A549 (cell line): ENCODE results near the gene ACOXL. TPM values are rescaled to one million over a fixed set of nuclear protein-coding genes. Genes with fewer than 3 reads are reported as not detected.

Source experiments
- ATAC-seq, 2 experiments: fragments of 200-7000 bp in 1 of 2; fragments of >200 bp in 1 of 2; cut with Nextera tagmentation in 1 of 2; cut with Tn5 transposase in 1 of 2; 3 replicates each; pipeline versions ENCODE4 v1.8.0 to v1.9.1; 2018 to 2020; ENCODE audit warnings: mild to moderate bottlenecking in 1 of 2, moderate library complexity in 1 of 2
- CTCF ChIA-PET: fragments of 300-600 bp; sonication (Branson Sonifier 250); formaldehyde crosslinking; extraction: SDS; loops from one replicate; lab custom pipeline; 2021; ENCODE audit warnings: antibody characterized with exemption, inconsistent platforms; lab: Yijun Ruan, JAX
- POLR2A ChIA-PET: fragments of 350-600 bp; formaldehyde crosslinking; extraction: SDS; loops from one replicate; lab custom pipeline; 2021; ENCODE audit warnings: antibody characterized with exemption, inconsistent platforms; lab: Yijun Ruan, JAX
- DNase-seq, 2 experiments: peaks; one replicate each; pipeline versions ENCODE4 v3.0.0 to v3.0.0-alpha.2; 2011 to 2016; ENCODE audit warnings: low read depth in 1 of 2, low spot score in 1 of 2
- FAIRE-seq: peaks from 2 replicates; lab custom pipeline; 2011; peaks lifted over from hg19 to GRCh38; lab: Jason Lieb, UNC
- H3K27ac ChIP-seq, 2 experiments: fragments of >200 bp; sonication (Bioruptor Twin); formaldehyde crosslinking; 3 replicates each; pipeline ENCODE4 v1.5.1; 2016 to 2017
- H3K4me1 ChIP-seq: fragments of >200 bp; sonication (Bioruptor Twin); formaldehyde crosslinking; 3 replicates; pipeline ENCODE4 v1.6.1; 2016
- H3K4me2 ChIP-seq: fragments of >200 bp; sonication (Bioruptor Twin); formaldehyde crosslinking; 3 replicates; pipeline ENCODE4 v1.6.1; 2016
- H3K4me3 ChIP-seq: fragments of >200 bp; sonication (Bioruptor Twin); formaldehyde crosslinking; 3 replicates; pipeline ENCODE4 v1.5.1; 2016
- H3K9me3 ChIP-seq: fragments of >200 bp; sonication (Bioruptor Twin); formaldehyde crosslinking; 3 replicates; pipeline ENCODE4 v1.6.1; 2016
- BCL3 ChIP-seq: fragments of >200 bp; sonication (Bioruptor Twin); formaldehyde crosslinking; IDR thresholded peaks from 3 replicates; pipeline ENCODE4 v1.6.1; 2016
- CBX2 ChIP-seq: fragments of 200-600 bp; sonication (generic); IDR thresholded peaks from 2 replicates; pipeline ENCODE4 v1.6.1; 2016; ENCODE audit warnings: low read depth, mild to moderate bottlenecking, borderline replicate concordance
- CBX8 ChIP-seq: fragments of 200-600 bp; sonication (generic); IDR thresholded peaks from 2 replicates; pipeline ENCODE4 v1.6.1; 2016
- EHF ChIP-seq: fragments of 250-450 bp; sonication (Bioruptor Pico); IDR thresholded peaks from 2 replicates; pipeline ENCODE4 v1.5.0; 2020; ENCODE audit warnings: mild to moderate bottlenecking
- EHMT2 ChIP-seq: fragments of 200-600 bp; sonication (generic); IDR thresholded peaks from 2 replicates; pipeline ENCODE4 v1.6.1; 2016; ENCODE audit warnings: antibody characterized with exemption, low read depth, mild to moderate bottlenecking, moderate library complexity
- ELK1 ChIP-seq: fragments of 150-350 bp; IDR thresholded peaks from 2 replicates; pipeline ENCODE4 v1.6.1; 2014; ENCODE audit warnings: low read depth, mild to moderate bottlenecking, low read length
- EP300 ChIP-seq, 2 experiments: fragments of >200 bp; sonication (Bioruptor Twin); formaldehyde crosslinking; IDR thresholded peaks; 2 replicates in 1 of 2; 3 replicates in 1 of 2; pipeline ENCODE4 v1.6.1; 2016 to 2017
- ESRRA ChIP-seq: fragments of 150-350 bp; IDR thresholded peaks from 2 replicates; pipeline ENCODE4 v1.6.1; 2014; ENCODE audit warnings: mild to moderate bottlenecking, low read length, borderline replicate concordance
- FOSB ChIP-seq: fragments of 250-450 bp; sonication (Bioruptor Pico); IDR thresholded peaks from 2 replicates; pipeline ENCODE4 v1.5.0; 2020; ENCODE audit warnings: mild to moderate bottlenecking, moderate library complexity
- FOXS1 ChIP-seq: fragments of 250-450 bp; sonication (Bioruptor Pico); IDR thresholded peaks from 2 replicates; pipeline ENCODE4 v1.5.0; 2020; ENCODE audit warnings: mild to moderate bottlenecking, moderate library complexity
- GATA3 ChIP-seq: IDR thresholded peaks from 2 replicates; pipeline ENCODE4 v1.6.1; 2012; ENCODE audit warnings: borderline replicate concordance
- HES2 ChIP-seq: fragments of >200 bp; sonication (Bioruptor Twin); formaldehyde crosslinking; IDR thresholded peaks from 2 replicates; pipeline ENCODE4 v1.6.1; 2016
- HOXA7 ChIP-seq: fragments of 250-450 bp; sonication (Bioruptor Pico); IDR thresholded peaks from 2 replicates; pipeline ENCODE4 v1.5.0; 2020; ENCODE audit warnings: mild to moderate bottlenecking, moderate library complexity
- HOXB13 ChIP-seq: fragments of 250-450 bp; sonication (Bioruptor Pico); IDR thresholded peaks from 2 replicates; pipeline ENCODE4 v1.5.0; 2020; ENCODE audit warnings: low read depth, mild to moderate bottlenecking, moderate library complexity
- HOXB5 ChIP-seq: fragments of 250-450 bp; sonication (Bioruptor Pico); IDR thresholded peaks from 2 replicates; pipeline ENCODE4 v1.5.0; 2020; ENCODE audit warnings: mild to moderate bottlenecking, moderate library complexity
- MAX ChIP-seq: IDR thresholded peaks from 2 replicates; pipeline ENCODE4 v1.6.1; 2012
- MAZ ChIP-seq: fragments of 150-350 bp; IDR thresholded peaks from 2 replicates; pipeline ENCODE4 v1.6.1; 2014; ENCODE audit warnings: antibody characterized with exemption, low read depth, low read length, borderline replicate concordance
- MYC ChIP-seq: IDR thresholded peaks from 2 replicates; pipeline ENCODE4 v1.6.1; 2012; ENCODE audit warnings: mild to moderate bottlenecking, inconsistent platforms, low read length, improper control_type of control experiment, borderline replicate concordance
- NFE2L2 ChIP-seq: fragments of 150-350 bp; conservative IDR thresholded peaks from 2 replicates; pipeline ENCODE4 v1.6.1; 2014; ENCODE audit warnings: low read length
- PBX3 ChIP-seq: IDR thresholded peaks from 2 replicates; pipeline ENCODE4 v1.6.1; 2012
- PHF8 ChIP-seq: fragments of 200-600 bp; sonication (generic); IDR thresholded peaks from 2 replicates; pipeline ENCODE4 v1.6.1; 2016; ENCODE audit warnings: low read depth, mild to moderate bottlenecking, antibody characterized with exemption, moderate library complexity, borderline replicate concordance
- RAD21 ChIP-seq, 2 experiments: fragments of >200 bp in 1 of 2; sonication (Bioruptor Twin) in 1 of 2; formaldehyde crosslinking in 1 of 2; IDR thresholded peaks in 1 of 2; conservative IDR thresholded peaks in 1 of 2; 2 replicates in 1 of 2; 3 replicates in 1 of 2; pipeline ENCODE4 v1.6.1; 2012 to 2018; ENCODE audit warnings: inconsistent platforms in 1 of 2
- RFX5 ChIP-seq: fragments of 450-650 bp; IDR thresholded peaks from 2 replicates; pipeline ENCODE4 v1.7.1; 2014; ENCODE audit warnings: antibody characterized with exemption, mild to moderate bottlenecking, moderate library complexity
- SMC3 ChIP-seq: fragments of >200 bp; sonication (Bioruptor Twin); formaldehyde crosslinking; IDR thresholded peaks from 3 replicates; pipeline ENCODE4 v1.6.1; 2018; ENCODE audit warnings: inconsistent platforms
- USF2 ChIP-seq: fragments of 450-650 bp; IDR thresholded peaks from 2 replicates; pipeline ENCODE4 v1.6.1; 2014; ENCODE audit warnings: antibody characterized with exemption
- ZC3H11A ChIP-seq: fragments of 450-650 bp; IDR thresholded peaks from 2 replicates; pipeline ENCODE4 v1.6.1; 2014; ENCODE audit warnings: antibody characterized with exemption, mild to moderate bottlenecking
- ZFP36 ChIP-seq: fragments of 450-650 bp; IDR thresholded peaks from 2 replicates; pipeline ENCODE4 v1.6.1; 2014; ENCODE audit warnings: borderline replicate concordance; ENCODE audit not compliant: partially characterized antibody
- ZNF302 ChIP-seq: fragments of 250-450 bp; sonication (Bioruptor Pico); IDR thresholded peaks from 2 replicates; pipeline ENCODE4 v1.9.0; 2021; ENCODE audit warnings: inconsistent platforms, mild to moderate bottlenecking, moderate library complexity
- WGBS: methylation state at CpG from one replicate; pipeline ENCODE4 v1.1.6; 2017; ENCODE audit errors: missing lambda C conversion rate; 5-methylcytosine and 5-hydroxymethylcytosine counted together
- polyA plus RNA-seq, 4 experiments: library from polyadenylated mRNA; depleted of rRNA in 3 of 4; stranded (reverse); fragments of >200 nt; fragmentation: RNase III in 1 of 4; extraction: RNeasy Plus Mini Kit Qiagen cat#74134 plus additional on column Dnase treatment in 1 of 4; gene quantifications; 2 replicates in 3 of 4; 3 replicates in 1 of 4; pipeline ENCODE4 v1.2.3, GENCODE V29; 2011 to 2017

Gene ACOXL
- polyA plus RNA-seq, 2 of the 4 experiments (the other 2 are of a cell fraction), result not detected

GRCh38 chr2:111101592-111101991, 369.2 kb downstream of the ACOXL start:
- no peak overlapping the region for H3K4me3 ChIP-seq
- H3K4me2 ChIP-seq, result no peak overlapping the region
- TF ChIP-seq ZNF302 (CRISPR knock-in tag), result no peak
- TF ChIP-seq NFE2L2, result no peak
- no peak for TF ChIP-seq HOXB5 (CRISPR knock-in tag)
- TF ChIP-seq EP300 (IDR thresholded peaks at IDR 0.05), result no peak
- no peak for TF ChIP-seq MAX
- TF ChIP-seq SMC3, result no peak
- TF ChIP-seq ESRRA, result no peak
- TF ChIP-seq MYC, result no peak
- TF ChIP-seq RFX5, result no peak
- TF ChIP-seq USF2, result no peak
- TF ChIP-seq FOXS1, result no peak
- TF ChIP-seq PHF8, result no peak
- TF ChIP-seq MAZ, result no peak
- TF ChIP-seq GATA3, result no peak
- no peak for TF ChIP-seq ZC3H11A
- no peak for TF ChIP-seq HOXA7
- TF ChIP-seq CBX8, result no peak
- TF ChIP-seq PBX3, result no peak
- no peak for TF ChIP-seq RAD21 (conservative IDR thresholded peaks at IDR 0.05 in 1 of 2, IDR thresholded peaks at IDR 0.05 in 1 of 2)
- 63% methylated on average over 2 of the region's 2 CpGs for WGBS
- no peak overlapping the region for H3K27ac ChIP-seq
- no peaks in the 10 kb centered on the region for H3K4me1 ChIP-seq
- ChIA-PET CTCF (no interaction called here), POLR2A (no interaction called here)
- DNase-seq (no peak), FAIRE-seq (no peak), ATAC-seq (no peak)
- no peaks in the 10 kb centered on the region for H3K9me3 ChIP-seq

- no peak overlapping the region for H3K27ac ChIP-seq
- 65% methylated on average over 2 of the region's 2 CpGs for WGBS
- no peaks in the 10 kb centered on the region for H3K4me1 ChIP-seq
- TF ChIP-seq ELK1 (no peak), SMC3 (no peak), ZNF302 (CRISPR knock-in tag) (no peak), CBX2 (no peak), ZFP36 (no peak), PHF8 (no peak), FOSB (CRISPR knock-in tag) (no peak), MYC (no peak), MAX (no peak), RAD21 (conservative IDR thresholded peaks at IDR 0.05 in 1 of 2, IDR thresholded peaks at IDR 0.05 in 1 of 2) (no peak), EHF (CRISPR knock-in tag) (no peak), BCL3 (no peak), MAZ (no peak), HOXB13 (CRISPR knock-in tag) (no peak), EHMT2 (no peak), HES2 (no peak)
- CTCF ChIA-PET, result interaction anchor here (0.6 to 0.7 kb wide), 2 partner anchors 75 to 609 kb away, joined by 3 to 5 read pairs; no protein-coding TSS in a partner anchor
- FAIRE-seq (no peak), ATAC-seq (no peak; a peak in 1 of 6 replicates), DNase-seq (no peak)
- POLR2A ChIA-PET, result no interaction called here
- no peaks in the 10 kb centered on the region for H3K9me3 ChIP-seq
- no peak overlapping the region for H3K4me2 ChIP-seq
- H3K4me3 ChIP-seq, result no peak overlapping the region
Observed at GRCh38 chr2:111102216-111102615, 369.8 kb downstream of the ACOXL start.
